ENCODE data around the gene WNT3A.

The WNT3A gene

DNA sequence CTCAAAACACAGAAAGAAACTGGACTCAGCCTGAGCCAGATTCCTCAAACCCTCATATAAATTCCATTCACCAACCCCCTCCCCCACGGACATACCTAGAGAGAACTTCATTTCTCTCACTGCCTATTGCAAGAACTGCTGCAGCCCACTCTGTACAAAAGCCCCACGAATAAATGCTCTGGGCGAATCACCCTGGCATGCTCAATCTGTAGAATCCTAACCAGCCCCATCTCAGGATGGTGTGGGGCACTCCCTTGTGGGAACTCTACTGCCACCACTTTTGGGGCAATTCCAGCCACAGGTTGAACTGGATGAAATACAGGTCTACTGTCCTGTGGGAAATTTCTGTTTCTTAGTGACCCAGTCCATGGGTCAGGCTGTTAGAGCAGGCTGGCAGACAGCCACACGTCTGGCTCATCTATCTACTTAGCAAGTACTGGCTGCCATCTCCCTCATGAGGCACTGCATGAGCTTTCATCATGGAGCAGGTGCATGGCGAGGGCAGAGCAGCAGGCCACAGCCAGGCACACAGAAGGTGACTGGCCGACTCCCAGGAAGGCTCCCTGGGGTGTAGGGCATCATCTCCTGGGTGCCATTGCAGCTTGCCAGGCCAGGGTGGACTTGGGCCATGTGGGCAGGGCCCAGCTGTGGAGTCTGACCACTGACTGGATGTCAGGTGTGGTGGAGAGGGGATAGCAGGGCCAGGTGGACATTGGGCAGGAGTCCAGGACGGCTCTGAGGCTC, 97.9 kb downstream of the WNT3A start:
- DNase-seq: no peak

- DNase-seq: no peak
Observed at GRCh38 chr1:228105270-228105995, 98.6 kb downstream of the WNT3A start.

- DNase-seq: no peak
Observed at GRCh38 chr1:228105996-228106799, 99.4 kb downstream of the WNT3A start.

DNA sequence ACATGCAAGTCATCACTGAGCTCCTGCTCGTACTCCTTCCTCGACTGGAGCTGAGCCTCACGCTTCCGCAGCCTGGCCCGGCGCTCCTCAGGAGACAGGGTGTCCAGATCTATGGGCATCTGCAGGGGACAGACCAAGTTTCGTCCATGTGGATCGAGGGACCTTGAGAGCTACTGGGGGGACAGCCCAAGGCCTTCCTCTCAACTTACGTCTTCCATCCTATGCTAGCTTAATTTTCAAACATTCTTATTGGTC, 99.9 kb downstream of the WNT3A start:
- no peak for DNase-seq

GRCh38 chr1:228107636-228108035, 100.8 kb downstream of the WNT3A start:
- DNase-seq: no peak

- DNase-seq: no peak
Observed at GRCh38 chr1:228108055-228108690, 101.4 kb downstream of the WNT3A start.

DNA sequence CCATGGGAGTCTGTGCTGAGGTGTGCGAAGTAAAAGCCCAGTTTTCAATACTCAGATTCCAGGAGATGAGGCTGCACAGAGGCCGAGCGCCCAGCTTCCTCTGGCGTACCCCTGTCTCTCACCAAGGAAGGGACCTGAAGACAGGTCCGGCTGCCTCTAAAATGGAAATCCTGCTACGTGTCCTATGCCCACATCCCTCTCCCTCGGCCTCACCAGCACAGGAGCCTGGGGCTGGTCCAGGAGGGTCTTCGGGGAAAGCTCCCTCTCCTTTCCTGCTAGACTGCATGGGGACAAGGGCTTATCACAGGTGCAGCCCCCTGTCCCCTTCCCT, 101.9 kb downstream of the WNT3A start:
- no peak for DNase-seq

GRCh38 chr1:228109073-228109961, 102.5 kb downstream of the WNT3A start, which contains the start of gene MRPL55:
Gene MRPL55, minus strand, starts transcription at chr1:228109299. Its CDS starts 1,039 bp downstream, at chr1:228108260.
- DNase-seq: peak; percentile 95

DNA sequence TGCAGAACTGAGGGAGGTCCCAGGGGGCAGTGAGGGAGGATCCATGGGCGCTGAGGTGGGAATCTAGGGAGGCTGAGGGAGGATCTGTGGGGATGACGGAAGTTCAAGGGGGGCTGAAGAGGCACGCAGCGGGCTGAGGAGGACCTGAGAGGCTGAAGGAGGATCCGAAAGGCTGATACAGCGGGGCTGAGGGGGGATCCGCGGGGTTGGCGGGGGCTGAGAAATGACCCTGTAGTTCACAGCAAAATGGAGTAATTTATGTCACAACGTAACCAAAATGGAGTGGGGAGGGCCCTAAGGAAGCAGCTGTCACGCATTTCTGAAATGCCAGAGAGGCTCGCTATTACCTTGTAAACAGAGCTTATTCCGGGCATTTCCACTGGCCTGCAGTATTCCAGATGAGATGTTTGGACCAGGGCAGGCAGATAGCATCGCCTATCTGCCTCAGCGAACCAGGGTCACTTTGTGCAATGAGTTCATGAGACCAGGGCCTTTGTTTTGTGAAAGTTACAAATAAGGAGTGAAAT, 103.2 kb downstream of the WNT3A start:
- DNase-seq: no peak

DNA sequence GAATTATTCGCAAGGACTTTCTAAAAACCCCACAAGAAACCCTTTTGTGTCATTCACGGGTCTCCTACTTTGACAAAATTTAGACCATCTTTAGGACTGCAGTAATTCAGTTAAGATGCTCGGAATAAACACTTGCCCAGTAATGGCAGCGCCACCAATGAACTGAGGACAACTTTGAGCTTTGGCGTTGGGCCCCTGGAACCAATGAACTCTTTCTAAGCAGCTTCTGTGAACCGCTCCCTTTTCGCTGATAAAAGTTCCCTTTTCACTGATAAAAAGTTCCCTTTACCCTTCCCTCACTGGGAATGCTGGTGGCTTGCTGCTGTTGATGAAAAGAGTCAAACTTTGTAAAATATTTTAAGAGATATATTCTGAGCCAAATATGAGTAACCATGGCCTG, 103.8 kb downstream of the WNT3A start:
- DNase-seq: no peak

Data from DMS153 (cell line).